Right renal pelvis (tissue), 4 donors: ENCODE results near the gene MAP3K7CL. TPM values are rescaled to one million over a fixed set of nuclear protein-coding genes. Genes with fewer than 3 reads are reported as not detected.
"Not testable (repeated sequence)": the region's sequence is repeated elsewhere in the genome, so short reads cannot be mapped to it uniquely, and the experiment has no call there.

ENCODE experiments used
- DNase-seq, 4 donors: peaks; one replicate each; pipeline ENCODE4 v3.0.0-alpha.2; 2013; ENCODE audit warnings: low read depth in 4 of 4, low spot score in 3 of 4, missing footprints in 1 of 4
- polyA plus RNA-seq, 4 donors: library from polyadenylated mRNA; unstranded; fragments of 120-200 nt; gene quantifications; one replicate each; pipeline ENCODE4 v1.2.1, GENCODE V29; 2013; ENCODE audit not compliant: insufficient read length in 4 of 4

The MAP3K7CL gene
- polyA plus RNA-seq, 4 donors, result 5.2 to 7.3 (median 5.6) TPM

DNA sequence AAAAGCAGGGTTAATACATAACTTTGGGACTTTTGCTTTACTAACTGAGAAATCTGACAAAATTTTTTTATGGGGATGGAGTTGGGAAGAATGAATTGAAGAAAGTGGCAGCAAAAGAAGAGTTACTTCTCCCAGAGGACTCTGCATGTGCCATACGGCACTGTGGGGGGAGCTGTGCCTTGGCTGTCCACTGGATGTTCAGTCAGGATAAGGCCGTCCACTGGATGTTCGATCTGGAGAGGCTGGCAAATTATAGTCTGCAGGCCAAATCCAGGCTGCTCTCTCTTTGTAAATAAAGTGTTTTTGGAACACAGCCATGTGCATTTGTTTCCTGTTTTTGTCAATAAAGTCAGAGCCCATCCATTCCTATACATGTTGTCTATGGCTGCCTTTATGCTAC is 4.5 kb upstream of the MAP3K7CL start:
- no peak for DNase-seq

DNA sequence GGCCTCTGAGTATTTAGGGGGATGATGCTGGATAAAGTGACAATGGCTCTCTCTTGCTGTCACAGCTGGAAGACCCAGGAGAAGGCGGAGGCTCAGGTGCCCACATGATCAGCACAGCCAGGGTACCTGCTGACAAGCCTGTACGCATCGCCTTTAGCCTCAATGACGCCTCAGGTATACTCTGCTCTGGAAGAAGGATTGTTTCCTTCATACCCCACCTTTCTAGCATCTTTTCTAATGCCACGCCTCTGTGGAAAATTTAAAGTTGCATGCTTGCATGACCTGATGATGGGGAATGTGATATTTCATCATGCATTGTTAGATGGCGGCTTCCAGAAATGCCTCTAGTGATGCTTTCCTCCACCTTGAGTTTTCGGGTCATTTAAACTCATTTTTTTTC is 2.8 kb downstream of the MAP3K7CL start:
- DNase-seq, result no peak

DNA sequence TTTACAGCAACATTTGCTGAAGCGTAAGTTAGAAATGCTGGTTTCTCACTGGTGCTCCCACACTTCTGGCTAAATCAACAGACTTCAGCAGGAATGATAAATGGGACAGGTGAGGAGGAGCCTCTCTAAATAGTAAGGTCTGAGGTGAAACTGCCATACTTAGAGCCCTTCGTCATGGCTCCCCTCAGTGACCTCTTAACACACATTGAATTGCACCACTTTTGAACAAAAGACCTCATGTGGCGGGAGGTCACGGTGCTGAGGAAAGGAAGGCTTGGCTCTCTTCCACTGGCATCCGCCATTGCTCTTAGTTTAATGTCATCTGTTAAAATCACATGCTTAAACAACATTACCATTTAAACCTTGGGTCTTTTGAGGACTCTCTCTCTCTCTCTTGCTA is 3.4 kb downstream of the MAP3K7CL start:
- DNase-seq, result no peak

DNA sequence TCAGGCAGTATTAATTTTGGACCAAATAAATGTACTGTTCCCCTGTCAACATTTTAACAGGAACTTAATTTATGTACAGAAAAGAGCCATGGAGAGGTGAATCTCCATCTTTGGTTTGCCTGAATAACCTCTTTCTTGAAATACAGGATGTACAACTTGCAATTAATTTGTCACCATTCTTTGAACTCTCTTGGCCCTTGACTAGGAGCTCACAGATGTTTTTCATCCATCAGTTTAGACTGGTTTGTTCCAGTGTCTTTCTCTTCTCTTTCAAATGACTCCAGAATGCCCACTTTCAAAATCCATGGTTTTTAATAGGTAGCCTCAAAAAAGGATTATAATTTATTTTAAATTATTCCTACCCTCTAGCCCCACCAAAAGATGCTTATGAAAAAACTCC is 5.0 kb downstream of the MAP3K7CL start:
- no peak for DNase-seq

DNA sequence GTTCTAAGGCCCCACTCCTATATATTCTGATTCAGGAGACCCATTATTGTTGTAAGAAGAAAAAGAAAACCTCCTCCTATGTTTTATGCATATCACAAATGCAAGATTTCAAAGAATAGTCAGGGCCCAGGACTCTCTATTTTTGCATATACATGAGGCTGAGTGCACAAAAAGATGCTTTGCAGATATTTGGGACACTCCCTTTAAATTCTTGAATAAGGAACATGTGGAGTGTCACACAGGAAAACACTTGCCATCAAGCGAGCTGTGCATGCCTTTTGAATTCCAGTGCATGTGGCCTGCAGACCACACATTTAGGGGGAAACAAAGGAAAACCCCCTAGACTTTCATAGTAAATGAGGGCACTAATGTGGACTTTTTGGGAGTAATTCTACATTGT is 5.6 kb downstream of the MAP3K7CL start:
- DNase-seq, result no peak

DNA sequence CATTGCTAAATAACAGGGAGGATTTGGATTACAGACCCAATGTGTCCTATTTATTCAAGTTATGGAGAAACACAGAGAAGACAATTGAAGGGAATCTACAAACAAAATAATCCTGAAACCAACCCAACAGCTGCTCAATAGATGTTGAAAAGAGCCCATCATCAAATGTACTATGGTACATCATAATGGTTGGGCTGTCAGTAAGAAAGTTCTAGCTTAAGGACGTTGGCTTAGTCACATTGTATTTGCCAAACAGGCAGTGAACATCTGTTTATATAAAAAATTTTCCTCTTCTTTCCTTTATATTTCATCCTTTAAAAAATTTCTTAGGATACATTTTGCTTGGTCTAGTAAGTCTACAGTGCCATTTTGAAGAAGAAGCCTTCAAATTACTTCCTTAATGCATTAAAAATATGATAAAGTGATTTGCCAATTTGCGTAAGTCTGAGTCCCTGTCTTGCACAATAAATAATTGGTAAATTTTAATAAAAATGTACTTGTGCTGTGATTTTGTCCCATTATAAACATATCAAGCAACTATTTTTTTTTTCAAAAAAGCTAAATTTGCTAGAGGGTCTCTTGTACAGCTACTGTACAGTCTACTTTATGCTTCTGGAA is 14.4 kb downstream of the MAP3K7CL start:
- DNase-seq, result no peak

DNA sequence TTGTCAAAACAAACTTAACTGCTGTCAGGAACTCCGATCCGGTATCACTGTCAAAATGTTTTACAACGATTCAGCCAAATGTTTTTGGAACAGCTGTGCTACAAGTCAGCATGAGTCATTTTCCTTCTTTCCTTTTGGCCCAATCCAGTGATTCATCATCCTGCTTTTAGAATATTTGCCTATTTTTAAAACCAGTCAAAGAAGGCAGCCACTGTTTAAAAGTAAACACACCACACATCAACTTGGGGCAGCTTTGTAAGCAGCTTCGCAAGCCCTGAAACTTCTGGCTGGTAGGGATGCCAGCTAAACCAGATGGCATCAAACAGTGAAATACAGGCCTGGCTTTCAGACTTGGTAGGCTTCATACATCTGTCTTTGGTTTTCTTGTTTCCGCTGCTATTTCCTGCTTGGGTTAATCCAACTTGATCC is 14.9 kb downstream of the MAP3K7CL start:
- no peak for DNase-seq

DNA sequence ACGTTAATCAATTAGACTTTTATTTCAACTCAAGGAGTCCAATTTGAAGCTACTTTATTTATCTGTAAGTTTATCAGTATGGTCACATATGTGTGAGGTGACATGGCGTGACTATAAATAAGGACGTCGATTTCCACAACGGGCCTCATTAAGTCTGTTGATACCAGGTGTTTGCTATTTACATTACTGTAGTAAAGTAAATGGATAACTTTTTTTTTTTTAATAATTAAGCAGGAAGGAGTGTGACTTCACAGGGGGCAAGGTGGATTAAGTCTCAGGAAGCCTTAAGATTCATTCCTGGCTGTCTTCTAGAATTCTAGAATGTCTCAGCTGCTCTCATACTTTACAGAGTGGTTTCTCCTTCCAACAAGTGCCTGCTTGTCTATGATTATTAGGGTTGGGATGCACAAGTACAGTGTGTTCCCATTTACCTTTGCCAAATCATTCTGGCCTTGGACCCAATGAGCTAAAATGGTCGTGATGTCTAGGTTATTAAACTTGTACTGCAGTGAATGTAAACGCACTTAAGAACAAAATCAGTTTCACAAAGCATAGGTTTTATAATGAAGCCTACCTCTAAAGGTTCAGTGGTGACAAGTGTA is 15.5 kb downstream of the MAP3K7CL start:
- no peak for DNase-seq

DNA sequence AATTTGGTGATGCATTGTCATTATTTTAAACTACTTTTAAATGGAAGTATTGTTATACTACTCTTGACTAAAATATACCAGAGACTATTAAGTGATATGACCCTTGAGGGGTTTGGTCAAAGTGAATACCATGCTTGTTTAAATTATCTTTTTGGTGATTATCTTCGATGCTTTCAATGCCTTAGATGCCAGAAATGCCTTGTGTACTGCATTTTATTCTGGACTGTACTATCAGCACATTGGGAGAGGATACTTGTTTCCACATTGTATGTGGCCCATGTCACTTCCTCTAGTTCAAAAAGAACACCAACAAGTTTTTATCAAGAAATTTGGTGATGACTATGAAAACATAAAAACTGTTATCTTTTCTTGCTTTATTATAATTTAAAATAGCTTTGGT is 16.3 kb downstream of the MAP3K7CL start:
- no peak for DNase-seq

DNA sequence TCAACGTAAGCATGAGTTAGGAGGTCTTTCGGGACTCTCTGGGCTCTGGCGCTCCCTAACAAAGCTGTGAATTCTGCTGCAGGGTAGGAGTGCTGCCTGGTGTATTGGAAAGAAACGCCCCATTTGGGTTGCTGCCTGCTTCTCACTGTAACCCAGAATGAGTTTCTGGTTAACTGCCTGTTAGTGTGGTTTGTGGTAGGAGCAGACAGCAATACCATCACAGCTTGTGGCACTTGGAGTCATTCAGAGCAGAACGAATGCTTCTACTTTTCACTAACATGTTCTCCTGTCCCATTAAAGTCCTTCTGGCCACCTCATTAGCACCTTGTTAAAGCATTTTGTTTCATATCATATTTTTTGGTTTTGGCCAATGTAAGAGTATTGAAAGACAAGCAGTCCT is 18.1 kb downstream of the MAP3K7CL start:
- DNase-seq, result no peak

DNA sequence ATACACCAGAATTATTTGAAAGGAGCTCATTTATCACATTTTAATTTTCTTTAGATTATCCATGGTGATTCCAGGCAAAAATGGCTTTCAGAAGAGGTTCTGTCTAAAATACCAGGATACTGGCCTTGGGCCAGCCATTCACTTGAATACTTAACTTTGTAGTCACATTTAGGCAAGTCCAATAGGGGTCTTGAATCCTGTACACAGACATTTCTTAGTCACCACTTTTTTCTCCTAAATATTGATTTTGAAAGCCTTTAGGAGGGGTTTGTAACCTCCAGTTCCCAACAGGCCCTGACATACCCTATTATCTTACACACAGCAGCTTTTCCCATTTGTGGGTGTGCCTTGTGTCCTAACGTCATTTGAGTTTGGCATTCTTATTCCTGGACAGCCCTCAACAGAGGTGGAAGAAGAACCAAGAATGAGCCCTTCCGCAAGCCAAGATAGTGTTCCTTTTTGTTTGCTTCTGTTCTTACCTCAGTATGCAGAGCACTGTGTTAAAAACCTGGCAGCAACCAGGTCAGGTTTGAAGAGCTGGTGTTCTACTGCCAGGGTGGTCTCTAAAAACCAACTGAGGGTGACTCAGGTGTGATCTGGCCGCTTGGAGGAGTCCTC is 19.5 kb downstream of the MAP3K7CL start:
- DNase-seq, result no peak

DNA sequence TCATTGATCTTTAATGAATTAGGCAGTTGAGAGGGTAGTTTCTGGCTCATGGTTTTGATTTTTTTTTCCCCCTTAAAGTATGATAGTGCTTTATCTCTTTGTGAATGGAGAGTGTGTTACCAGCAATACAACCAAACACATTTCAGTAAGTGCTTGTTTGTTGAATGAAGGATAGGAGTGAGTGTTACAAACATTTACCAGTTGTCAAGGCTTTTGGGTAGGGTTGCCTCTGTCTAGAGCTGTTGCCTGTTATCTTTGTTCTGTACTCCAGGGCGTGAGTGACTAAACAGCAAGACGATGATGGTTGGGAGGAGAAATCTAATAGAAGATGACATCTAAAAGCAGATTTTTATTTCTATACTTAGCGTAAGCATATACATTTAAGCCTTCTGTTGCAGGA is 21.5 kb downstream of the MAP3K7CL start:
- no peak for DNase-seq

DNA sequence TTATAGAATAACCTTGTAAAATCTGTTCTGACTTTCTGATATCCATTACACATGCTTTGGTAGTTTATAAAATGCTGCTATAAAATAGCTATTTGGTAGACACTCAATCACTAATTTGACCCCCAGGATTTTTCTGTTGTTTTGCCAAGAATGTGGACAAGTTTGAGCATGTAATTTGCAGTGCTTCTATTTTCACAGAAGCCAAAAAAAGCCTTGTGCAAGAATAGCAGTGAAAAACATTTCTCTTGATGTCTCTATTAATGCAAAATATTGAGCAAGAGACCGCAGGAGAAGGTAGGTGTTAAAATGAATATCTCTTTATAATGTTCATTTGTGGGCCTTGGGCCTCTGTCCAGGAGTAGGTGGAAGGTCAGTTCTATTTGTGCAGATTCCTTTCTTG is 22.5 kb downstream of the MAP3K7CL start:
- no peak for DNase-seq

DNA sequence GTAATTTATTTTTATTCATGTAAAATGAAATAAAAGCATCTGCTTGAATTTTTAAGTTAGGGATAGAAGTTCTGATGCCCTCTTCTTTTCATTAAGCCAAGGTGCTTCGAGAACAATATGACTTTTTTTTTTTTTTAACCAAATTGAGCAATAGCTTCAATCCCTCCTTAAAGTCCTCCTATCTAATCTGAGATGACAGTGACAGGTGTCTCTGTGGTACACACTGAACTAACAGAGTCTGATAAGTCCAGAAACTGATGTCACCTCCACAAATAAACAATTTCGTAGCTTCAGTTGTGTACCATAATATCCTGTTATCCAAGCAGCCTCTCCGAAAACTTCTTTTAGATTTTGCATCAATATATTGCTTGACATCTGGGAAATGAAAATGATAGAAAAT is 23.8 kb downstream of the MAP3K7CL start:
- no peak for DNase-seq

DNA sequence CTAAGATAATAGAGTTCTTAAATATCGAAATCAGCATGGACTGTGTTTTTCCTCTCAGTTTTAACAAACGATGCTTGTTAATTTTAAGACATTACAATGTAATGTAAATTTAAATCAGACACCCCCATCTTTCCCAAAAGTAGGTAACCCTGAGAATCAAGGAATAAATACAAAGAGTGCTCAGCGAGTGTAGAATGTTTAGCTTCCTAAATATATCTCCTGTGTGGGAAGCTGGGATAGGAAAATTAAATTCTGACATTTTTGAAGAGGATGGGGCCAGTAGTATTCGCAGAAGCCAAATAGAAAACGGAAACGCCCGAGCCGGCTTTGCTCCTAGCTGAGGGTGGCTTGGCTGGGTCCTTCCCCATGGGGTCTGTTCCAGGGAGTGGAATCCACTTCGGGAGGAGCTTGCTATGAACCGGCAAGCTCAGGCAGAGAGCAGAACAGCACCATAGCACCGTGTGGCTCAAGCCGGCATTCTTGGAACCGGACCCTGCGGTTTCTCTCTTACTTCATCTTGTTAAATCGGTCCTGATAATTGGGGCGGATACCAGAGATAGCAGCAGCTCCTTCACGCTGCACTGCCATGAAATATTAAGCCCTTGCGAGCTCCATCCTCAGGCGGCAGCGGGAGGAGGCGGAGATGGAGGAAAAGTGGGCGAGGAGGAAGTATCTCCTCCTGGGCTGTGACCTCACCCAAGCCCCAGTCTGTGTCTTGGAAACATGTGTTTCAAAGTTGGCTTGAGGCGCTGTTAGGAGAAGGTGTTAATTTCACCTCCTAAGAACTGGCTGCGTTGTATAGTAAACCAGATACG is 24.9 kb downstream of the MAP3K7CL start:
- no peak for DNase-seq

DNA sequence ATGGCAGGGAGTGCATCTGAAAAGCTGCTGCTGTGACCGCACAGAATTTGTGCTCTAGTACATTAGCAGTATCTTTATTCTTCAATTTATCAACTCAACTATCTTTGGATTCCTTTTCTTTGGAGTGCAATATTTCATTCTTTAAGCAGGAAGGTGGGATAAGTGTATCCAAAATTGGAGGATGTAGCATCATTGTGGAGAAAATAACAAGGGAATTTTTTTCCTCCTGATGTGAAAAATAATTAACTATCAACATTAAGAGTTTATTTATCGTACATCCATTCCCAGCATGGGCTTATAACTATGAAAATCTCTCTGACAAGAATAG is 25.5 kb downstream of the MAP3K7CL start:
- no peak for DNase-seq

DNA sequence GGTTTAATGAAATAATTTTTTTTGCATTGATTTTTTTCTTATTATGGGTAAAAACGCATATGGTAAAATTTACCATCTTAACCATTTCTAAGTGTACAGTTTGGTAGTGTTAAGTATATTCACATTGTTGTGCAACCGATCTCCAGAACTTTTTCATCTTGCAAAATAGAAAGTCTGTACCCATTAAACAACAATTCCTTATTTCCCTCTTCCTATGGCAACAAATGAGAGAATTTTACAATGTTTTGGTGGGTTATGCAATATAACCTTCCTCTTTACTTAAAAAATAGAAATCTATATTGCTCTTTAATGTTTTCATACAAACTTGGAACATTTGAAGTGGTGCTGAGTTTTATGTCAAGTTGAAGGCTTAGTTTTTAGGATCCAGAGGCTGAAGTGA is 26.6 kb downstream of the MAP3K7CL start:
- DNase-seq, result no peak

DNA sequence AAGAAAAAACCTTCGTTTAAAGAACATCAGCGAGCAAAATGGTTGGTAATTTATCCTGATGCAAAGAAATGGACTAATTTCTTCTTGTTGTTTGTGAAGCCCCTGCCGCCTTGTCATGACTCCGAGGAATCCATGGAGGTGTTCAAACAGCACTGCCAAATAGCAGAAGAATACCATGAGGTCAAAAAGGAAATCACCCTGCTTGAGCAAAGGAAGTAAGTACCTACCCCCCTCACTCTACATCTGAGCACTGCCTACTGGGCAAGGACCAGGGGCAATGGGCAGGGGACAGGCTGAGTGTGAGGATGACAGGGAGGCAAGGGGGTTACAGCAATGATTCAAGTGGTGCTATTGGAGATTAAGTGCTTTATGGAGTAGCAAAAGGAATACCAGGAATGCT is 29.4 kb downstream of the MAP3K7CL start:
- DNase-seq, result no peak

DNA sequence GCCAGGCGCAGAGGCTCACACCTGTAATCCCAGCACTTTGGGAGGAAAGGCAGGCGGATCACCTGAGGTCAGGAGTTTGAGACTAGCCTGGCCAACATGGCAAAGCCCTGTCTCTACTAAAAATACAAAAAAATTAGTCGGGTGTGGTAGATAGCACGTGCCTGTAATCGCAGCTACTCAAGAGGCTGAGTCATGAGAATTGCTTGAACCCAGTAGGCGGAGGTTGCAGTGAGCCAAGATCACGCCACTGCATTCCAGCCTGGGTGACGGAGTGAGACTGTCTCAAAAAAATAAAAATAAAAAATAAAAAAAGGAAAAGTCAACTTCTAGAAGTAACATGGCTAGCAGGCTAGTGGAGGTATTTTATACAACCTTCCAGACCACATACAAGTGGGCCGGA is 32.4 kb downstream of the MAP3K7CL start:
- not testable (repeated sequence) for DNase-seq

DNA sequence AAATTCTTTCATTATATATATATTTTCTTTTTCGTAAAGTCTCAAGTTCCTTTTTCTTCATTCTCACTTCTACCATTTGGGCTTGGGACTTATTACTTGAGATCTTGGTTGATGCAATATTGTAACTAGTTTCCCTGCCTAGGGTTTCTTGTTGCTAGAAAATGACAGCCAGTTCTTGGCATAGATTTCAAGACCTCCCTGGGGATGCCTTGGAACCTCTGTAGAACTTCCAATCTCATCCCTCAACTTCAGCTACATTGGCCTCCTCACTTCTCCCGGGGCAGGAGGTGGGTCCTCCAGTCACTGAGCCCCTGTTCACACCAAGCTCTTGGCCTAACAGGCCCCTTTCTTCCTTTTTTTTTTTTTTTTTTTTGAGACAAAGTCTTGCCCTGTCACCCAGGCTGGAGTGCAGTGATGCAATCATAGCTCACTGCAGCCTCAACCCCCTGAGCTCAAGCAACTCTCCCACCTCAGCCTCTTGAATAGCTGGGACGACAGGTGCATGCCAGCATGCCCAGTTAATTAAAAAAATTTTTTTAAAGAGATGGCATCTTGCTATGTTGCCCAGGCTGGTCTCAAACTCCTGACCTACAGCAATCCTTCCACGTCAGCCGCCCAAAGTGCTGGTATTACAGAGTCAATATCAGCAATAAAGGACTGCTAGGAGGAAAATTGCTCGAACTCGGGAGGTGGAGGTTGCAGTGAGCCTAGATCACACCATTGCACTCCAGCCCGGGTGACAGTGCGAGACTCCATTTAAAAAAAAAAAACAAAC is 33.1 kb downstream of the MAP3K7CL start:
- DNase-seq, result no peak
